ENCODE data around the gene CP. TPM values are rescaled to one million over a fixed set of nuclear protein-coding genes. Genes with fewer than 3 reads are reported as not detected.
"Not testable (repeated sequence)": the region's sequence is repeated elsewhere in the genome, so short reads cannot be mapped to it uniquely, and the experiment has no call there.

The CP gene
- 4.5 TPM for total RNA-seq

GRCh38 chr3:149221783-149222517, at the start of gene CP:
Gene CP (minus strand): TSS chr3:149221829. CDS start chr3:149221792, 37 bp downstream.
- ATAC-seq, result no peak

GRCh38 chr3:149270180-149270579, 48.6 kb upstream of the CP start:
- no peak for ATAC-seq

GRCh38 chr3:149269687-149270086, 48.1 kb upstream of the CP start:
- ATAC-seq, result no peak

GRCh38 chr3:149267565-149267964, 45.9 kb upstream of the CP start:
- no peak for ATAC-seq

GRCh38 chr3:149266736-149267135, 45.1 kb upstream of the CP start:
- ATAC-seq, result no peak

- no peak for ATAC-seq
Measured at GRCh38 chr3:149263856-149264255, 42.2 kb upstream of the CP start.

GRCh38 chr3:149258714-149259113, 37.1 kb upstream of the CP start:
- ATAC-seq, result no peak

GRCh38 chr3:149258298-149258697, 36.7 kb upstream of the CP start:
- ATAC-seq, result no peak

GRCh38 chr3:149252272-149252671, 30.6 kb upstream of the CP start:
- ATAC-seq, result no peak

- peak; percentile 76 for ATAC-seq
Measured at GRCh38 chr3:149251186-149251585, 29.6 kb upstream of the CP start.

GRCh38 chr3:149247929-149248691, 26.5 kb upstream of the CP start:
- ATAC-seq, result no peak

- peak; percentile 56 for ATAC-seq
Measured at GRCh38 chr3:149247008-149247710, 25.5 kb upstream of the CP start.

- peak; percentile 85 for ATAC-seq
Measured at GRCh38 chr3:149245738-149246451, 24.3 kb upstream of the CP start.

- ATAC-seq, result no peak
Measured at GRCh38 chr3:149243540-149243939, 21.9 kb upstream of the CP start.

GRCh38 chr3:149239357-149239936, 17.8 kb upstream of the CP start:
- ATAC-seq, result no peak

GRCh38 chr3:149238268-149238667, 16.6 kb upstream of the CP start:
- ATAC-seq, result not testable (repeated sequence)

GRCh38 chr3:149235599-149236424, 14.2 kb upstream of the CP start:
- no peak for ATAC-seq

- ATAC-seq, result no peak
Measured at GRCh38 chr3:149234671-149235245, 13.1 kb upstream of the CP start.

GRCh38 chr3:149233323-149233722, 11.7 kb upstream of the CP start:
- ATAC-seq, result no peak

GRCh38 chr3:149231871-149232270, 10.2 kb upstream of the CP start:
- no peak for ATAC-seq

All from esophagus mucosa (tissue), 1 donor.